Right ventricle myocardium inferior (tissue), 1 donor: ENCODE results near the gene TMC1. TPM values are rescaled to one million over a fixed set of nuclear protein-coding genes. Genes with fewer than 3 reads are reported as not detected.

ENCODE experiments used
- ATAC-seq: fragments of 200-7000 bp; cut with Tn5 transposase; one replicate; pipeline ENCODE4 v1.9.1; 2020; ENCODE audit warnings: mild to moderate bottlenecking, moderate library complexity
- DNase-seq: peaks from one replicate; pipeline ENCODE4 v3.0.0; 2021; ENCODE audit errors: missing footprints
- intact Hi-C: fragments of 100-400 bp; cut with DNase I; formaldehyde crosslinking; loops from one replicate; pipeline ENCODE4 v1.11.0; 2022
- total RNA-seq: library from RNA; stranded (reverse); fragmentation: NEBNext Ultra II Directional; extraction: Animal tissue kit (Norgen Biotek cat#: 25700); gene quantifications from one replicate; pipeline ENCODE4 v1.2.1, GENCODE V29; 2021
- donor health status: DM: no; HTN: yes; CAD: no; lungs with severe emphysema.

Gene TMC1
- total RNA-seq, 1 donor from 2014 or later: not detected

DNA sequence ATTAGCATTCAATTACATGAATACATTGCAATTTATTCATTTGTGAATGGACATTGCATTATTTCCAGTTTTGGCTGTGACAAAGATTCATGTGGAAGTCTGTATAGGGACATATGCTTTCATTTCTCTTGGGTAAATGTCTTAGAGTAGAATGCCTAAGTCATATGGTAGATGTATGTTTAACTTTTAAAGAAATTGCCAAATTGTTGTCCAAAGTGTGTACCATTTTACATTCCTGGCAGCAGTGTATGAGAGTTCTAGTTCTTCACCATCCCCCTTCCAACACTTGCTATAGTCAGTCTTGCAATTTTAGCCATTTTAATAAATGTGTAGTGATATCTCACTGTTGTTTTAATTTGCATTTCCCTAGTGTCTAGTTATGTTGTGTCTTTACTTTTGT lies 122.2 kb downstream of the TMC1 start:
- intact Hi-C loops: no loop called here
- no peak for DNase-seq
- ATAC-seq: no peak

GRCh38 chr9:72646061-72646460 lies 124.7 kb downstream of the TMC1 start:
- ATAC-seq (no peak), DNase-seq (no peak)
- intact Hi-C loops: no loop called here

DNA sequence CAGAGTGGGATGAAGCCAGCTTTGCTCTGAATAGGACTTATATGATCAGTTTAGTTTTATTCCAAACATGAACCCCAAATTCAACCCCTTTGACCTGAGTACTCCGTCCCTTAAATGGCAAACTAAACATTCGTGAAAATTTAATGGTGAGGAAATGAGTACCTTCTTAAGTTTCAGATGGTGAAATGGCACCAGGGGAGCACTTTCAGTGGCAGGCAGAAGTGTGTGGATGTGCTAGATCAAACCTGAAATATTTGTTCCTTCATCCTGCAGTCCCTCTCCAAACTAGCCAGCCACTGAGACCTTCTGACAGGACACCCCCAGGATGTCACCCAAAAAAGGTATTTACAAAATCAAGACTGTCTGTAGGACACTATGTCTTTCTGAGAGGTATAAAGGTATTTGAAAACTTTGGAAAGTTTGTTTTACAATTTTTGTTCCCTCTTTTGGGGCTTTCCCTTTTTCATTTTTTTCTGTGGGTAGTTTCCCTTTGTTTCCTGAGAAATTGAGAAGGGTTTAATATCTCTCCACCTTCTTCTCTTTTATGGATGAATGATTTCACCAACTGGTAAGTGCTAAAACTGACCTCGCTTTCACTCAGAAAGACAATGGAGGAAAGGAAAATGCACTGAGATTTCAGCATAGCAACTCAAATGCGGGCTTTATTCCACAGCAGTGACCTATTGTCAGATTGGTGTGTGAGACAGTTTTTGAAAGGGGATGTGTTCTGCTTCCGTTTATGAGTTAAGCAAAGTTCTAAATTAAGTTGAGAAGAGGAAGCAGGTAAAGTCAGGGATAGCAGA lies 127.1 kb downstream of the TMC1 start:
- DNase-seq (no peak), ATAC-seq (no peak)
- intact Hi-C loops: no loop called here

GRCh38 chr9:72649127-72649442 lies 127.7 kb downstream of the TMC1 start:
- ATAC-seq (no peak), DNase-seq (no peak)
- intact Hi-C loops: no loop called here

- no peak for DNase-seq
- intact Hi-C loops: no loop called here
- ATAC-seq: no peak
Observed at GRCh38 chr9:72650206-72650605, 128.8 kb downstream of the TMC1 start.

DNA sequence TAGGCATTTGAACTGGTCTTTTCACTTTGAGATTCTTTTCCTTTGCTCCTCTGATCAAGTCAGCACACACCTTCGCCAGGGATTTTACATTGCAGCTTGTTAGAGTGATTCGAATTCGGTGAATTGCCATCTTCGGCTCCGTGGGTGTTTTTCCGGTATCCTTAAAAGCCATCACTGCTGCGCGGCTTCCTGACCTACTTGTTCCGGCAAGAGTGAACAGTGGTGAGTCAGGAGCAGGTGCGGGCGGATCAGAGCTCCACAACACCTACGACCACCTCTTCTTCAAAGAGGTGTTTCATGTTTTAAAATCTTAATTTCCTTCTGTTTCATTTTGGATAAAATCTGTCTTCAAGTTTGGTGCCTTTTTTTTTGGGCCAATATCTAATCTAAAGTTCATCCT lies 134.6 kb downstream of the TMC1 start:
- ATAC-seq (no peak), DNase-seq (no peak)
- intact Hi-C loops: no loop called here

DNA sequence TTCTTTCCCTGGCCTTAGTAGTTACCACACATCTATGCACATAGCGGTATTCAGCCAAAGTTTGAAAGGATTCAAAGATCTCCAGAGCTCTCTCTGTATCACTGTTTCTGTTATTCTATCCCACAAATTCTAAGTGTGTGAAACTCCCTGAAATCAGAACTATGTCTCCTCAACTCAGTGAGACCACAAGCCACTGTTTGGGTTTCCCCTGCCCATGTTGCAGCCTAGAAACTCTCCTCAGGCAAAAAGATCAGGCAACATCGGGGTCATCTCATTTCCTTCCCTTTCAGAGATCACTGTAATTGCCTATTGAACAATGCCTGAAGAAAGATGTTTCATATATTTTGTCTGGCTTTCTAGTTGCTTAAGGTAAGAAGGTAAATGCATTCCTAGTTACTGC lies 135.6 kb downstream of the TMC1 start:
- intact Hi-C loops: no loop called here
- no peak for DNase-seq
- ATAC-seq: no peak

DNA sequence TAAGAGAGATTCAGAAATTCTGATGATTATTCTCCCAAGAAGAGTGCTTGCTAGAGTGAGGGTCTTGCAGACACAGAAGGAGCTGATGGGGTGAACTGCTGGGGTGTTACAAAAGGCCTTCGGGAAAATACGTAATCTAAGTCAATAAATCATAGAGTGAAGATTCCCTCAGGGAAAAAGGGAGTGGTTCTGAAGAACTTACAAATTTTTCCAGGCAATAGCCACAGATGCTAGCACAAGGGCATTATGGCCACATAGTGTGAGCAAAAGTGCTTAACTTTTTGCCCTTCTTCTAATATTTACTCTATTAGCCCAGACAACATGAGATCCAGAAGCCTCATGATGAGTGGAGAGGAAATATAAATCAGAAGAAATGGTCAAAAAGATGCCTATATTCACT lies 137.3 kb downstream of the TMC1 start:
- intact Hi-C loops: no loop called here
- no peak for DNase-seq
- no peak for ATAC-seq

GRCh38 chr9:72661401-72662135 lies 140.2 kb downstream of the TMC1 start:
- intact Hi-C loops: no loop called here
- ATAC-seq: no peak

DNA sequence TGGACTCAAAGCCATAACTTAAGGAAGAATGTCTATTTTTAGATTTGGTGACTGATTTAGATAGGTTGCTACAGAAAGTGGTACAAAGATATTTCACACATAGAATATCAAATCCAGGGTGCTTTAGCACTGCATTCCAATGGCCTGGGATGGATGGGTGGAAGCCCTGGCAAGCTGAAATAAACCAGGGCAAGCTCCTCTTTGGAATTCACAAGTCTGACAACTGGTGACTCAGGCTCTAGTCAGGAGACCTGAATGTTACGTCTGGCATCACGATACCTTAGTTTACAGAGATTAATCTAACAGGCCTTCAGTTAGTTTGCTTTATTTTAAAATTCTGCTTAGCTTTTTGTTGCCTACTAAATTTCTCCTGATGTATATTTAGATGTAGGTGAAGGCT lies 144.0 kb downstream of the TMC1 start:
- no peak for ATAC-seq
- DNase-seq: no peak
- intact Hi-C loops: no loop called here

More at GRCh38 chr9:72661401-72662135, 140.2 kb downstream of the TMC1 start:
- DNase-seq: no peak

GRCh38 chr9:72667181-72667580 lies 145.8 kb downstream of the TMC1 start:
- DNase-seq (no peak), ATAC-seq (no peak)
- intact Hi-C loops: no loop called here

- no peak for DNase-seq
- ATAC-seq: no peak
- intact Hi-C loops: no loop called here
Observed at GRCh38 chr9:72674961-72675360, 153.6 kb downstream of the TMC1 start.

DNA sequence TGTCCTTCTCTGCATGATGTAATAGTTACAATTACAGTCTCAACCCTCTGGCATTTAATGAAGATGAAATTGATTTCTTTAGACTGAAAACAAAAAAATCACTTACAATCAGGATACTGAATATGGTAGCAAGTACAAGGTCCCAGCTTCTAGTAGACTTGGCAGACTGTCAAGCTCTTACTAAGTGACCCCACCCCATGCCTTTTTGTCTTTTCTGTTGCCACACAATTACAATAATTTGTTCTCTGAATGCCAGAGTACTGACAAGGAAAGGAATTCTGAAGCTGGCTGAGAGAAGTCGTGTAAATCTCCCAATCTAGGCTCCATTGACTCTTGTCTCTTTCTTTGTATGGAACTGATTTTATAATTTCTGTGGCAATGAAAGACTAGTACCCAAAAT lies 154.2 kb downstream of the TMC1 start:
- intact Hi-C loops: no loop called here
- no peak for ATAC-seq
- DNase-seq: no peak

GRCh38 chr9:72680593-72681282 lies 159.3 kb downstream of the TMC1 start:
- ATAC-seq (no peak), DNase-seq (no peak)
- intact Hi-C loops: no loop called here

- intact Hi-C loops: no loop called here
- no peak for ATAC-seq
- no peak for DNase-seq
Observed at GRCh38 chr9:72681283-72681630, 159.8 kb downstream of the TMC1 start.

- no peak for ATAC-seq
- intact Hi-C loops: no loop called here
Observed at GRCh38 chr9:72684615-72685014, 163.2 kb downstream of the TMC1 start.

DNA sequence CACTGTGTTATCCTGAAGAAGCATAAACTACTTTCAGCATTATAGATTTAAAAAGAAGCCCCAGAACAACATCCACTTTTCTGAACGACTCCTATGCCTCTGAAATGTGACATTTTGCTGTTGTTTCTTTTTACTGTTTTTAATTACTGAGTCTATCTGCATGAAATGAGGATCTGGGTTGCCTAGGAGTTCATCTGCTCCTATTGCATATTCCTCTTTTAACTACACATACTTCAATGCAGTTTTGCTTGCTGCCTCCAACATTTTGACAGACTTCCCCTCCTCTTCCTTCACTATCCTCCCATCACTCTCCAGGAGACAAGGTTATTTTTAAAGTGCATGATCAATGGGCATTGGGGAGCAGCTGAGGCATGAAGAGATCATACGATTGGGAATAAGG lies 164.5 kb downstream of the TMC1 start:
- intact Hi-C loops: no loop called here
- ATAC-seq (no peak), DNase-seq (no peak)

More at GRCh38 chr9:72684615-72685014, 163.2 kb downstream of the TMC1 start:
- no peak for DNase-seq

GRCh38 chr9:72687331-72687730 lies 165.9 kb downstream of the TMC1 start:
- no peak for ATAC-seq
- intact Hi-C loops: no loop called here
- no peak for DNase-seq

DNA sequence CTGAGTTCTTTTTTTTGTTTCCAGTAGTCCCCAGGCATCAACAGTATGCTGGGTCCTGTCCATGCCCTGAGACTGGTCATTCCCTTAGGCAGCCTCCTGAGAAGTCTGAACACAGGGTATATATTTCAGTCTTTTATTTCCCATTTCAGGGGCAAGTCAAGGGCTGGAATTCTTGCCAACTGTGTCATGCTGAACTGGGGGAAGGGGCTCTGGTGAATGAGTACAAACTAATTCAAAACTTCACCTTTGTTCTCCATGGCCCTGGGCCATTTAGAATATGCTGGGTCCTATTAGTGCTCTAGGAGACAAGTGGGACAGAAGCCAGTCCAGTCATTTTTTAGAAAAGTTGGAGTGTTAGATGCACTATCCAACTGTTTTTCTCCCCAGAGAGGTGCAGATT lies 170.3 kb downstream of the TMC1 start:
- DNase-seq (no peak), ATAC-seq (no peak)
- intact Hi-C loops: no loop called here

DNA sequence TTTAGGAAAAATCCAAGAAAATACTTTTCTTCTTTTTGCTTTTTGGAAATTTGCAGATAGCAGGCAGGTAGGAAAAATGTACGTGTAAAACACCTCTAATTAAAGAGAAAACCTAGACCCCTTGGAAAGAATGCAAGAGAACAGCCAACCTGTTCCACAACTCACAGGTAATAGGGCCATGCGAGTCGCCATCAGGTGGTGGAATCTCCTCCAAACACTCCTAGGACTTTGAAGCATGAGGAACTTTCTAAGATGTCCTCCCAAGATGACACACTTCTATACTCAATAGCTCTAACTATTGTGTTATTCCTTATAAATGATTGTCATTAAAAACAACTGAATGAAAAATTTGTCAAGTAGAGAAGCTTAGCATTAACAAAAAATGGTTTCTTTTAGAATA lies 174.0 kb downstream of the TMC1 start:
- ATAC-seq (no peak), DNase-seq (no peak)
- intact Hi-C loops: no loop called here
